AG08396 (cell line): ENCODE results near the gene SLC45A3.

ENCODE experiments used
- DNase-seq: peaks from one replicate; pipeline ENCODE4 v3.0.0; 2012; ENCODE audit warnings: low spot score, mixed read lengths

Gene SLC45A3

GRCh38 chr1:205701420-205701819, 21.1 kb upstream of the SLC45A3 start:
- DNase-seq = no peak

GRCh38 chr1:205700865-205701401, 20.6 kb upstream of the SLC45A3 start:
- DNase-seq = no peak

GRCh38 chr1:205699416-205699815, 19.1 kb upstream of the SLC45A3 start:
- no peak for DNase-seq

GRCh38 chr1:205698921-205699320, 18.6 kb upstream of the SLC45A3 start:
- DNase-seq = no peak

GRCh38 chr1:205693421-205693991, 13.2 kb upstream of the SLC45A3 start:
- DNase-seq = no peak

- DNase-seq = no peak
Measured at GRCh38 chr1:205692423-205692822, 12.1 kb upstream of the SLC45A3 start.

GRCh38 chr1:205690122-205690756, 9.9 kb upstream of the SLC45A3 start:
- DNase-seq = no peak

- DNase-seq = no peak
Measured at GRCh38 chr1:205689479-205689878, 9.2 kb upstream of the SLC45A3 start.

- no peak for DNase-seq
Measured at GRCh38 chr1:205688171-205689080, 8.1 kb upstream of the SLC45A3 start.

- DNase-seq = no peak
Measured at GRCh38 chr1:205687242-205687641, 6.9 kb upstream of the SLC45A3 start.

GRCh38 chr1:205681364-205681763, 1.1 kb upstream of the SLC45A3 start:
- no peak for DNase-seq

- no peak for DNase-seq
Measured at GRCh38 chr1:205678286-205679111, 1.8 kb downstream of the SLC45A3 start.

GRCh38 chr1:205677167-205677566, 3.1 kb downstream of the SLC45A3 start:
- DNase-seq = no peak

GRCh38 chr1:205676597-205676996, 3.7 kb downstream of the SLC45A3 start:
- no peak for DNase-seq

GRCh38 chr1:205676002-205676401, 4.3 kb downstream of the SLC45A3 start:
- no peak for DNase-seq

GRCh38 chr1:205675247-205675646, 5.1 kb downstream of the SLC45A3 start:
- no peak for DNase-seq

GRCh38 chr1:205672970-205673369, 7.3 kb downstream of the SLC45A3 start:
- DNase-seq = no peak

GRCh38 chr1:205672395-205672889, 7.9 kb downstream of the SLC45A3 start:
- DNase-seq = no peak

GRCh38 chr1:205670611-205671430, 9.5 kb downstream of the SLC45A3 start:
- no peak for DNase-seq

GRCh38 chr1:205670150-205670446, 10.2 kb downstream of the SLC45A3 start:
- no peak for DNase-seq
